Fibroblast of lung (primary cell): ENCODE results near the gene SLC35B1.

ENCODE experiments used
- CTCF ChIP-seq, 2 donors: IDR thresholded peaks in 1 of 2; conservative IDR thresholded peaks in 1 of 2; 1 replicate in 1 of 2; 2 replicates in 1 of 2; pipeline ENCODE4 v1.5.1; 2011 to 2012; ENCODE audit warnings: low read length in 2 of 2, control low read depth in 1 of 2, inconsistent platforms in 1 of 2, low read depth in 1 of 2, mild to moderate bottlenecking in 1 of 2
- EZH2 ChIP-seq: IDR thresholded peaks from 2 replicates; pipeline ENCODE4 v1.5.1; 2012; ENCODE audit warnings: low read length, control low read depth, mild to moderate bottlenecking; ENCODE audit errors: missing control alignments

GRCh38 chr17:49723423-49723822 lies 15.7 kb upstream of the SLC35B1 start:
- TF ChIP-seq CTCF (conservative IDR thresholded peaks at IDR 0.05 in 1 of 2, IDR thresholded peaks at IDR 0.05 in 1 of 2; ENCODE audit: low read depth in 1 of 2, low read length in 2 of 2) (no peak), EZH2 (no peak)
